GM18499 (cell line): ENCODE data around the gene CLEC2D.
"Not testable (repeated sequence)": the region's sequence is repeated elsewhere in the genome, so short reads cannot be mapped to it uniquely, and the experiment has no call there.

Source experiments
- ATAC-seq: cut with Tn5 transposase; IDR thresholded peaks from one replicate; pipeline ENCODE4 v1.9.1; 2021; ENCODE audit warnings: moderate number of reproducible peaks; ENCODE audit not compliant: insufficient read depth, unreplicated experiment

The CLEC2D gene

DNA sequence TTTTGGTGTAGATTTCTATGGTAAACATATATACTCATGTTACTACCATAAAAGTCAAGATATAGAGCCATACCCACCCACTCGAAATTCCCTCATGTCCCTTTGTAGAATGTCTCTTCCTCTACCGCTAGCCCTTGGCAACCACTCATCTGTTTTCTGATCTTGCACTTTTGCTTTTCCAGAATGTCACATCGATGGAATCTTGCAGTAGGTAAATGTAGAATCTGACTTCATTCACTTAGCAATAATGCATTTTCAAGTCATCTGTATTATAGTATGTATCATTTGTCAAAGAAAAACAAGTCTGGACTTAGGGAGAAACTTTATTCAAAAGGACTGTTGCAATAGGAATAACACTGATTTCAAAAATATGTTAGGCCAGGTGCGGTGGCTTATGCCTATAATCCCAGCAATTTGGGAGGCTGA lies 19.3 kb upstream of the CLEC2D start:
- no peak for ATAC-seq

DNA sequence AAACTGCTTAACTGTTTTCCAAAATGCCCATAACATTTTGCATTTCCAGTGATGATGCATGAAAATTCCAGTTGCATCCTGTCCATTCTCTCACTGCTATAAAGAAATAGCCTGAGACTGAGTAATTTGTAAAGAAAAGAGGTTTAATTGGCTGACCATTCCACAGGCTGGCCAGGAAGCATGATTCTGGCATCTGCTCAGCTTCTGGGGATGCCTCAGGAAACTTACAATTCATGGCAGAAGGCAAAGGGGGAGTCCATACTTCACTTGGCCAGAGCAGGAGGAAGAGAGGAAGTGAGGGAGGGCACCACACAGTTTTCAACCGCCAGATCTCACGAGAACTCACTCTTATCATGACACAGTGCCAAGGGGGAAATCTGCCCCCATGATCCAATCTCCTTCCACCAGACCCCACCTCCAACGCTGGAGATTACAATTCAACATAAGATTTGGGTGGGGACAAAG lies 18.2 kb upstream of the CLEC2D start:
- ATAC-seq = no peak

DNA sequence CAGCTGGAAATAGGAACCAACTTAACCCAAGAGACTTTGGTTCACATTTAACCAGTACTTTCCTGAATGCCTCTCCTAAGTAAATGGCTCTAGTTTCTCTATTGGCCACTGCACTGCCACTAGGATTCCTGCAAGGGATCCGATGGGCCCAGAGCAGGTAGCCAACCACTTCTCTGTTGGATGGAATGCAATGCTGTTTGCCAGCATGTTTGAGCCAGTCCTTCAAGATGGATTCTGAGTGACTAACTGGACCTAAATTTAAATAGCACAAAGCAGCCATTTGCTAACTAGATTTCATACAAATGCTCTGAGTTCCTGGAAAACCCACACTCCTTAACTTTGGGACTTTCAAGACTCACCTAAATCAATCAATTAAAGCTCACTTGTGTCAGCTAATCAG lies 9.5 kb upstream of the CLEC2D start:
- no peak for ATAC-seq

DNA sequence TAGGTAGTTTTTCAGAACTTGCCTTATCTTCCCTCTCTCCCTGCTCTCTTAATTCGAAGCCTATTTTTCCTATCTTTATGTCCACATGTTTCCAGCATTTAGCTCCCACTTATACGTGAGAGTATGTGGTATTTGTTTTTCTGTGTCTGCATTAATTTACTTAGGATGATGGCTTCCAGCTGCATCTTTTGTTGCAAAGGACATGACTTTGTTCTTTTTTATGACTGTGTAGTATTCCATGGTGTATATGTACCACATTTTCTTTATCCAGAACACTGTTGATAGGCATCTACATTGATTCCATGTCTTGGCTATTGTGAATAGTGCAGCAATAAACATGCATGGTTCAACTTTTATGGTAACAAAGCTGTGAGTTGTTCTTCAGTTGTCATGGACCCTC lies 7.8 kb upstream of the CLEC2D start:
- ATAC-seq = no peak

DNA sequence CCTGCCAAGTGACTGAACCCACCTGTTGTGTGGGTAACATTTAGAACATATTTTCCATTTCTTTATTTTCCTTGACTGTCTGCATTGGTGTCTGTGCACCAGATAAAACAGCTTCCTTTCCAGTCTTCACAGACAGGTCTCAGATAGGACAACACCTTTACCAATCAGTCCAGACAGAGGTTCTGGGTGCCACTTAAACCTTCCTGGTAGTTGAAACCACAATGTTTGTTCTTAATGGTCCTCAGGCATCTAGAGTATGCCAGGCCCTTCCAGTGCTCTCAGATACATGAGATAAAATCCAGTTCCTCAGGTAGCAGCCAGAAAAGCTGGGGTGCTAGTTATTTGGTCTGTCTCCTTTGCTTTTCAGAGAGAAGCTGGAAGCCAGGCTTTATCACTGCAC lies 7.0 kb upstream of the CLEC2D start:
- ATAC-seq = no peak

DNA sequence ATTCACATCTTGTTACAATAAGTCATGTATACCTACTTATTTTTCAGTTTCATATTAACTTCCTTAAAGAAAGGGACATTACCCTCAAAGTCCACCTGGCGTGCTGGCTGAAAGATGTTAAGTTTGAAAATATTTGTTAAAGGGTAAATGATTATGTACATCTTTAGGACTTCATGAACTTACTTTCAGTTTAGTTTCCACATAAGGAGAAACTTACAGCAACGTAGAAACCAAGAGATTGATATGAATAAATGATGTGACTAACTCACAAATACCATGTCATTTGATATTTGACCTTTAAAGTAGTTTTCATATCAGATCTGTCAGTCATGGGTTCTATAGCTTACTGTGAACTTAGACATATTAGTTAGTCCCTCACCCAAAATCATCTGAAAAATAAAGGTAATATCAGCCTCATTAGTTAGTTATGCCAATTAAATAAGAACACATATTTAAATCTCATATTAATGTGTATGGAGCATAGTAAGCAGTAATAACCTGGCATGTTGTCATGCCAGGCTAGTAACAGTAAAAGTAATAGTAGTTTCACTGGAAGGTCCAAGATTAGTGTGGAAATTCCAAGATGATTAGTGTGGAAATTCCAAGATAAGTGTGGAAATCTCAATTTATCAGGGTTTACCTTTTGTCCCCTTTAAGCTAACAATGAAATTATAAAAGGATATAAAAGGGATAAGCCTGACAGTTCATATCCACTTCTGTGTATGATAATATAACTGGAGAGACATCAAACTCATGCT lies 1.9 kb upstream of the CLEC2D start:
- no peak for ATAC-seq

DNA sequence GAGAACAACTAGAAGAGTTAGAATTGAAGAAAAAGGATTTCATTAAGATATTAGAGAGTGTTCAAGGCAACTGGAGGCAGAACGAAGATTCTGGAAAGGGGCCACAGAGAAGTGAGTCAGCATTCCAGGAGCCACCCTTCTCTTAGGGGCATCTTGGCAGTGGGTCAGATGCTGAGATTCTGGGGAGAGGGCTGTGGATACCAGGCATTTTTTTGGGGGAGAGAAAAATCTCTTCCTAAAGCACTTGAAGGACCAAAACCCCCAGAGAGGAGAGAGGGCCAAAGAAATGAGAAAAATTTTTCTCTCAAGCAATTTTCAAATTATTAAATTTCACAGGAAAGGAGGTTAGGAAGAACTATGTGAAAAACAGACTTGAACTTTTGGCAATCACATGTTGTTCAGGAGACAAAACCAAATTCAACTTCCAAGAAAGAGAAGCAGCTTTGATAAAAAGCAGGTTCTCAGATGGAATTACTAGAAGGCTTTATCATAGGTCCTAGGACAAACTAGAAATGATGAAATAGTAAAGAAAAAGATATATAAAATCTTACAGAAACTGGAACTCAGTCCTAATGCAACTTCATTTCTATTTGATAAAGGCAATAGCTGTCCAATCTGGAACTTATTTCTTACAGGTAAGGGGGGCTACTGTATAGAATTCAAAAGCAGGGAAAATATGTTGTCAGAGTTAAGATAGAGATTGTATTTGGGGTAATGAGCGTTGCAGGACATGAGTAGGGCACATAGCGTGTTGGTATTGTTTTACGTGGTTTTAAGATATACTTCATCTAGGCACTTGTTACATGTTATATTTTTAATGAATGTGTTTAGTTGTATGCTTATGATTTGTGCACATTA lies 1.1 kb upstream of the CLEC2D start:
- no peak for ATAC-seq

DNA sequence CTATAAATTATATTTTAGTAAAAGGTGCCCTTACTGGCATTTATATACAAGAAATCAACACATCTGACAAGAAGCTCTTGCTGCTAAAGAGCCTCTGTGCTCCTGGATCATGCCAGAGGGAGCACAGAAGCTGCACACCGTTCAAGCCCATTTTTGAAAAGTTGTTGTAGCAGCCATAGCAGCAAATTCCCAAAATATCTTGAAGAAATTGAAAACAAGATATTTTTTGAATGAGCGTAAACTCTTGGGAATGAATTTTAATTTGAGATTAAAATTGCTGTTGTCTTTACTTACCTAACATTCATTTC lies 540 bp upstream of the CLEC2D start:
- no peak for ATAC-seq

DNA sequence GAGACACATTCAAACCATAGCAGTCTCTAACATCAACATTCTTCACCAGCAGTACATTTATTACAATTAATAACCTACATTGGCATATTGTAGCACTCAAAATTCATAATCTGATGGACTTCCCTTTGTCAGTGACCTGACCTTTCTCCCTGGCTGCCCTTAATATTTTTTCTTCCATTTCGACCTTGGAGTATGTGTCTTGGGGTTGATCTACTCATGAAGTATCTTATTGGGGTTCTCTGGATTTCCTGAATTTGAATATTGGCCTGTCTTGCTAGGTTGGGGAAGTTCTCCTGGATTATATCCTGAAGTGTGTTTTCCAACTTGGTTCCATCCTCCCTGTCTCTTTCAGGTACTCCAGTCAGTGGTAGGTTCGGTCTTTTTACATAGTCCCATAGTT lies 2.8 kb downstream of the CLEC2D start:
- ATAC-seq = not testable (repeated sequence)

DNA sequence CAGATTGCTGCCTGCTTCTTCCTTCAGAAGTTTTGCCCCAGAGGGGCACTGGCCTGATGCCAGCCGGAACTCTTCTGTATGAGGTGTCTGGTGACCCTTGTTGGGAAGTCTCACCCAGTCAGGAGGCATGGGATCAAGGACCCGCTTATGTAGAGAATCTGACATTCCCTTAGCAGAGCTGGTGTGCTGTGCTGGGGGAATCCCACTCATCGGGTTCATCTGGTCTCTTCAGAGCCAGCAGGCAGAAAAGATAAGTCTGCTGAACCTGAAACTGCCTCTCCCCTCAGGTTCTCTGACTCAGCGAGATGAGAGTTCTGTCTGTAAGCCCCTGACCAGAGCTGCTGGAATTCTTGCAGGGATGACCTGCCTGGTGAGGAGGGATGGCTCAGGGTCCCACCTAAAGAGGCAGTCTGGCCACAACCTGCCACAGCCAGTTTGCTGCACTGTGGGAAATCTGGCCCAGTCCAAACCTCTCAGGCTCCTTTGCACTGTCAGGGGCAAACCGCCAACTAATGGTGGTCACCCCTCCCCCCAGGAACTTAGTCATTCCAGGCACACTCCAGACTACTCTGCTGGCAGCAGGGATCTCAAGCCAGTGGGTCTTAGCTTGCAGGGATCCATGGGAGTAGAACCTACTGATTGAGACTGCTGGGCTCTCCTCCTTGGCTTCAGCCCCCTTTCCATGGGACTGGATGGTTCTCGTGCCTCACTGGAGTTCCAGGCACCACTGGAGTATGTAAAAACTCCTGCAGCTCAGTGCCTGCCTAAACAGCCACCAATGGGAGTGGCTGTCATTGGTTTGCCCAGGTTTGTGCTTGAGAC lies 4.1 kb downstream of the CLEC2D start:
- no peak for ATAC-seq

DNA sequence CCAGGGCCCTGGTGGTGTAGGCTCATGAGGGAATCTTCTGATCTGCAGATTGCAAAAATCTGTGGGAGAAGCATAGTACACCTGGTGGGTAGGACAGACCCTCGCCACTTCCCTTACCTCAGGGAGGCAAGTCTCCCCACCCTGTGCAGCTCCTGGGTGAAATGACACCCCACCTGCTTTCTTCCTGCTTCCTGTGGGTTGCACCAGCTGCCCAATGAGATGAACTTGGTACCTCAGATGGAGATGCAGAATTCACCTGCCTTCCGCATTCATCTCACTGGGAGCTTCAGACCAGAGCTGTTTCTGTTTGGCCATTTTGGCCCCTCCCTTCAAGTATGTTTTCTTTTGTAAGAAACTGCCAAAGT lies 4.7 kb downstream of the CLEC2D start:
- ATAC-seq = no peak

DNA sequence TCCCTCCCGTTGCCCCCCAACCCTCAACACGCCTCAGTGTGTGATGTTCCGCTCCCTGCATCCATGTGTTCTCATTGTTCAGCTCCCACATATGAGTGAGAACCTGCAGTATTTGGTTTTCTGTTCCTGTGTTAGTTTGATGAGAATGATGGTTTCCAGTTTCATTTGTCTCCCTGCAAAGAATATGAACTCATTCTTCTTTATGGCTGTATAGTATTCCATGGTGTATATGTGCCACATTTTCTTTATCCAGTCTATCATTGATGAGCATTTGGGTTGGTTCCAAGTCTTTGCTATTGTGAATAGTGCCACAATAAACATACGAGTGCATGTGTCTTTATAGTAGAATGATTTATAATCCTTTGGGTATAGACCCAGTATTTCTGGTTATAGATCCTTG lies 13.0 kb downstream of the CLEC2D start:
- not testable (repeated sequence) for ATAC-seq

DNA sequence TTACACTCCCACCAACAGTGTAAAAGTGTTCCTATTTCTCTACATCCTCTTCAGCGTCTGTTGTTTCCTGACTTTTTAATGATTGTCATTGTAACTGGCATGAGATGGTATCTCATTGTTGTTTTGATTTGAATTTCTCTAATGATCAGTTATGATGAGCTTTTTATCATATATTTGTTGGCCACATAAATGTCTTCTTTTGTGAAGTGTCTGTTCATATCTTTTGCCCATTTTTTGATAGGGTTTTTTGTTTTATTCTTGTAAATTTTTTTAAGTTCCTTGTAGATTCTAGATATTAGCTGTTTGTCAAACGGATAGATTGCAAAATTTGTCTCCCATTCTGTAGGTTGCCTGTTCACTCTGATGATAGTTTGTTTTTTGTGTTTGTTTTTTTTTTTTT lies 13.4 kb downstream of the CLEC2D start:
- ATAC-seq = not testable (repeated sequence)

DNA sequence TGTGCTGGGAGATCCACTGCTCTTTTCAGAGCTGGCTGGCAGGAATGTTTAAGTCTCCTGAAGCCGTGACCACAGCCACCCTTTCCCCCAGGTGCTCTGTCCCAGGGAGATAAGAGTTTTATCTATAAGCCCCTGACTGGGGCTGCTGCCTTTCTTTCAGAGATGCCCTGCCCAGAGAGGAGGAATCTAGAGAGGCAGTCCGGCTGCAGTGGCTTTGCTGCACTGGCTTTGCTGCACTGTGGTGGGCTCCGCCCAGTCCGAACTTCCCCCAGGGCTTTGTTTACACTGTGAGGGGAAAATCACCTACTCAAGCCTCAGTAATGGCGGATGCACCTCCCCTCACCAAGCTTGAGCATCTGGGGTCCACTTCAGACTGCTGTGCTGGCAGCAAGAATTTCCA lies 15.9 kb downstream of the CLEC2D start:
- ATAC-seq = not testable (repeated sequence)

DNA sequence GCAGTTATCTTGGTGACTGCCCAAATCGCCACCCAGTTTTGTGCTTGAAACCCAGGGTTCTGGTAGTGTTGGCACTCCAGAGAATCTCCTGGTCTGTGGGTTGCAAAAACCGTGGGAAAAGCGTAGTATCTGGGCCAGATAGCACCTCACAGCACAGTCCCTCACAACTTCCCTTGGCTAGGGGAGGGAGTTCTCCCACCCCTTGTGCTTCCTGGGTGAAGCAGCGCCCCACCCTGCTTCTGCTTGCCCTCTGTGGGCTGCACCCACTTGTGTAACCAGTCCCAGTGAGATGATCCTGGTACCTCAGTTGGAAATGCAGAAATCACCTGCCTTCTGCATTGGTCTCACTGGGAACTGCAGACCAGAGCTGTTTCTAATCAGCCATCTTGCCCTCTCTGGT lies 16.4 kb downstream of the CLEC2D start:
- no peak for ATAC-seq

DNA sequence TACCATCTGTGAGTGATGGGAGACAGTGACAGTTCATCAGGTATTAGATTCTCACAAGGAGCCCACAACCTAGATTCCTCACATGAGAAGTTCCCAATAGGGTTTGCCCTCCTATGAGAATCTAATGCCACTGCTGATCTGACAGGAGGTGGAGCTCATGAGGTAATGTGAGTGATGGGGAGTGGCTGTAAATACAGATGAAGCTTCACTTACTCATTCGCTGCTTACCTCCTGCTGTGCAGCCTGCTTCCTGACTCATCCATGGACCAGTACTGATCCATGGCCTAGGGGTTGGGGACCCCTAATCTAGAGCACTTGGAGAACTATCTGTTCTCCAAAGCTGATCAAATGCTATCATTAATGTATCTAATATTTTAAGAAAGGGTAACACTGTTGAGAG lies 17.7 kb downstream of the CLEC2D start:
- no peak for ATAC-seq

DNA sequence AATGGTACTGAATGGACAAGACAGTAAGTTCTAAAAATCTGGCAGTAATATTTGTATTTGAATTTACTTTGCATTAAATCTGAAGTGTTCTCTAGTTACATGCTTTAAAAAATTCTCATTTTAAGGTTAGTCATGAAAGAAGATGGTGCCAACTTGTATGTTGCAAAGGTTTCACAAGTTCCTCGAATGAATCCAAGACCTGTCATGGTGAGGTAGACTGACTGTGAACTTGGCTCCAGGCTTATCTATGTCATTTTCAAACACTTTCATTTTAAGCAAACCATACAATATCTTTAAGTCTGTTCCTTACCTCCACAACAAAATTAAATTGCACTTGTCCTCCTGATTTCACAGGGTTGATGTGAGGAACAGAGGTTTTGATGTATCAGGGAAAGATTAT lies 23.4 kb downstream of the CLEC2D start:
- no peak for ATAC-seq

DNA sequence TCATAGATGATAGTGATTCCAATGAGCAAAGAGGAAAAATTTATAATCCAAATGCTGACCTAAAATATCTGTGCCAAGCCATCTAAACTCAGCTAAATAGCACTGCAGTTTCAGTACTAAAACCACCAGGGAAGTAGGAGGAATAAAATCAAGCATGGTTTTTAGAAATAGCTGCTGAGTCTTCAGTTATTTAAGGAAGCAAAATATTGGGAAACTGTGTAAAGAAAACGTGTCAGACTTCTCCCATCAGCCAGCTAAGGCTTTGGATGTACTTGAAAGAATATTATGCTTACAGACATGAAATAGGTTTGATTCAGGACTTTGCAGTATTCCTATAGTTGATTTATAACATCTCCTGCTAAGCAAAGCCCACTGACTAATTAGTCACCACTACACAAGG lies 24.7 kb downstream of the CLEC2D start:
- ATAC-seq = no peak

DNA sequence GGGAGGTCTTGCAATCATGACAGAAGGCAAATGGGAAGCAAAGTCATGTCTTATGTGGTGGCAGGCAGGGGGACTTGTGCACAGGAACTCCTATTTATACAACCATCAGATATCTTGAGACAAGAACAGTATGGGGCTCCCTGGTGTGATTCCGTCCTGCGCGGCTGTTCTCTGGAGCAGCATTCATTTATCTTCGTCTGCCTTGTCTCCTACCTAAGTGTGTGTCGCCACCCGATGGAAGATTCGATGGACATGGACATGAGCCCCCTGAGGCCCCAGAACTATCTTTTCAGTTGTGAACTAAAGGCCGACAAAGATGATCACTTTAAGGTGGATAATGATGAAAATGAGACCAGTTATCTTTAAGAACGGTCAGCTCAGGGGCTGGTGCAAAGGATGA lies 25.6 kb downstream of the CLEC2D start:
- not testable (repeated sequence) for ATAC-seq

DNA sequence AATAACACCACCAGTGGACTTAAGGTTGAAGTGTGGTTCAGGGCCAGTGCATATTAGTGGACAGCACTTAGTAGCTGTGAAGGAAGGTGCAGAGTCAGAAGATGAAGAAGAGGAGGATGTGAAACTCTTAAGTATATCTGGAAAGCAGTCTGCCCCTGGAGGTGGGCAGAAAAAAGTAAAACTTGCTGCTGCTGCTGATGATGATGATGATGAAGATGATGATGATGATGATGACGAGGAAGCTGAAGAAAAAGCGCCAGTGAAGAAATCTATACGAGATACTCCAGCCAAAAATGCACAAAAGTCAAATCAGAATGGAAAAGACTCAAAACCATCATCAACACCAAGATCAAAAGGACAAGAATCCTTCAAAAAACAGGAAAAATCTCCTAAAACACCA lies 26.1 kb downstream of the CLEC2D start:
- not testable (repeated sequence) for ATAC-seq

DNA sequence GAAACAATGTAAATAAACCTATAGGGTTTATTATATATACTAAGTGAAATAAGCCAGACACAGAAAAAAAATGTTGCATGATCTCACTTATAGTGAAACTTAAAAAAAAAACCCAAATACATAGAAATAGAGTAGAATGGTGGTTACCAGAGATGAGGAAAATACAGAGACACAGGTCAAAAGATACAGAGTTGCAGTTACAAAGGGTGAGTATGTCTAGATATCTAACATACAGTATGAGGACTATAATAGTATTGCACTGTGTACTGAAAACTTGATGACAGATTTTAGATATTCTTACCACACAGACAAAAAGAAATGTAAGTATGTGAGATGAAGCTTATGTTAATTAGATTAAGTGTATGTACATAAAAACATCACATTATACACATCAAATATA lies 28.1 kb downstream of the CLEC2D start:
- no peak for ATAC-seq
